ENCODE data around the gene IKBKG. TPM values are rescaled to one million over a fixed set of nuclear protein-coding genes. Genes with fewer than 3 reads are reported as not detected.
"Not testable (repeated sequence)": the region's sequence is repeated elsewhere in the genome, so short reads cannot be mapped to it uniquely, and the experiment has no call there.

The IKBKG gene
- total RNA-seq, 1 donor from 2014 or later: 16.7 TPM

GRCh38 chrX:154542723-154543424 lies 4.5 kb upstream of the IKBKG start:
- no peak overlapping the region for H3K4me3 Mint-ChIP-seq (ENCODE audit: low read depth)
- DNase-seq (ENCODE audit: low spot score, unreplicated experiment): no peak
- no peak overlapping the region for H3K27ac Mint-ChIP-seq
- peaks cover 7% of the 10 kb centered on the region for H3K36me3 Mint-ChIP-seq (ENCODE audit: insufficient read depth)
- H3K27me3 Mint-ChIP-seq: no peaks in the 10 kb centered on the region
- H3K4me1 Mint-ChIP-seq (ENCODE audit: low read depth): peaks cover 4% of the 10 kb centered on the region
- peaks cover 7% of the 10 kb centered on the region for H3K9me3 Mint-ChIP-seq (ENCODE audit: low read depth)
- no peak for TF ChIP-seq CTCF (IDR thresholded peaks at IDR 0.05; ENCODE audit: unreplicated experiment)

GRCh38 chrX:154545673-154546274 lies 1.6 kb upstream of the IKBKG start:
- TF ChIP-seq CTCF (IDR thresholded peaks at IDR 0.05; ENCODE audit: unreplicated experiment): no peak
- Mint-ChIP-seq H3K9me3 (ENCODE audit: low read depth) (peaks cover 9% of the 10 kb centered on the region), H3K27me3 (no peaks in the 10 kb centered on the region), H3K27ac (no peak overlapping the region), H3K4me3 (ENCODE audit: low read depth) (peak overlapping the region; percentile 76), H3K4me1 (ENCODE audit: low read depth) (peaks cover 7% of the 10 kb centered on the region), H3K36me3 (ENCODE audit: insufficient read depth) (peaks cover 6% of the 10 kb centered on the region)
- no peak for DNase-seq (ENCODE audit: low spot score, unreplicated experiment)

- no peaks in the 10 kb centered on the region for H3K27me3 Mint-ChIP-seq
- peak within 1 kb of the TSS; percentile 78 for H3K4me3 Mint-ChIP-seq (ENCODE audit: low read depth)
- DNase-seq (ENCODE audit: low spot score, unreplicated experiment): peak; percentile 58
- peaks cover 7% of the 10 kb centered on the region for H3K4me1 Mint-ChIP-seq (ENCODE audit: low read depth)
- no peak for TF ChIP-seq CTCF (IDR thresholded peaks at IDR 0.05; ENCODE audit: unreplicated experiment)
- peaks cover 9% of the 10 kb centered on the region for H3K9me3 Mint-ChIP-seq (ENCODE audit: low read depth)
- peak within 1 kb of the TSS; percentile 88 for H3K27ac Mint-ChIP-seq
- peaks cover 6% of the 10 kb centered on the region for H3K36me3 Mint-ChIP-seq (ENCODE audit: insufficient read depth)
Observed at GRCh38 chrX:154546354-154547244, 821 bp upstream of the IKBKG start, which contains the start of gene G6PD. TSS of gene G6PD (minus strand) at chrX:154546846. CDS start at chrX:154546155, 691 bp downstream.

GRCh38 chrX:154548028-154548316 lies 552 bp downstream of the IKBKG start:
- Mint-ChIP-seq H3K27ac (peak overlapping the region; percentile 88), H3K9me3 (ENCODE audit: low read depth) (peaks cover 8% of the 10 kb centered on the region), H3K27me3 (no peaks in the 10 kb centered on the region), H3K4me1 (ENCODE audit: low read depth) (peaks cover 7% of the 10 kb centered on the region), H3K4me3 (ENCODE audit: low read depth) (peak overlapping the region; percentile 78), H3K36me3 (ENCODE audit: insufficient read depth) (peaks cover 6% of the 10 kb centered on the region)
- TF ChIP-seq CTCF (IDR thresholded peaks at IDR 0.05; ENCODE audit: unreplicated experiment): no peak
- DNase-seq (ENCODE audit: low spot score, unreplicated experiment): no peak

GRCh38 chrX:154549766-154550165 lies 2.3 kb downstream of the IKBKG start:
- Mint-ChIP-seq H3K36me3 (ENCODE audit: insufficient read depth) (peaks cover 8% of the 10 kb centered on the region), H3K4me1 (ENCODE audit: low read depth) (peaks cover 7% of the 10 kb centered on the region), H3K27ac (no peak overlapping the region), H3K27me3 (no peaks in the 10 kb centered on the region), H3K9me3 (ENCODE audit: low read depth) (peaks cover 7% of the 10 kb centered on the region), H3K4me3 (ENCODE audit: low read depth) (no peak overlapping the region)
- no peak for DNase-seq (ENCODE audit: low spot score, unreplicated experiment)
- no peak for TF ChIP-seq CTCF (IDR thresholded peaks at IDR 0.05; ENCODE audit: unreplicated experiment)

- not testable (repeated sequence) for H3K36me3 Mint-ChIP-seq (ENCODE audit: insufficient read depth); H3K27me3 Mint-ChIP-seq; H3K27ac Mint-ChIP-seq; H3K4me1 Mint-ChIP-seq (ENCODE audit: low read depth); DNase-seq (ENCODE audit: low spot score, unreplicated experiment); H3K9me3 Mint-ChIP-seq (ENCODE audit: low read depth); H3K4me3 Mint-ChIP-seq (ENCODE audit: low read depth)
Observed at GRCh38 chrX:154552112-154552806, 4.8 kb downstream of the IKBKG start.

GRCh38 chrX:154558060-154558690 lies 10.8 kb downstream of the IKBKG start:
- not testable (repeated sequence) for H3K36me3 Mint-ChIP-seq (ENCODE audit: insufficient read depth); H3K27ac Mint-ChIP-seq; H3K4me3 Mint-ChIP-seq (ENCODE audit: low read depth); H3K9me3 Mint-ChIP-seq (ENCODE audit: low read depth); DNase-seq (ENCODE audit: low spot score, unreplicated experiment); H3K4me1 Mint-ChIP-seq (ENCODE audit: low read depth); H3K27me3 Mint-ChIP-seq

Measured in progenitor cell of endocrine pancreas (in vitro differentiated cells).